Neural progenitor cell (in vitro differentiated cells): ENCODE measurements around the gene STX1B. TPM values are rescaled to one million over a fixed set of nuclear protein-coding genes. Genes with fewer than 3 reads are reported as not detected.

ENCODE experiments used
- DNase-seq: peaks from one replicate; pipeline ENCODE4 v3.0.0-alpha.2; 2016; ENCODE audit warnings: low spot score
- H2AFZ ChIP-seq: fragments of 200-600 bp; sonication (generic); replicated peaks from 2 replicates; pipeline ENCODE4 v1.6.1; 2016; ENCODE audit warnings: antibody characterized with exemption
- H3F3A ChIP-seq: fragments of 200-600 bp; sonication (generic); 2 replicates; pipeline ENCODE4 v1.6.1; 2016; ENCODE audit warnings: antibody characterized with exemption, low read depth
- H3K27ac ChIP-seq: fragments of 200-600 bp; sonication (generic); 2 replicates; pipeline ENCODE4 v1.5.1; 2016; ENCODE audit warnings: mild to moderate bottlenecking
- H3K27me3 ChIP-seq: fragments of 200-600 bp; sonication (generic); 2 replicates; pipeline ENCODE4 v1.6.1; 2016; ENCODE audit warnings: mild to moderate bottlenecking, moderate library complexity
- H3K36me3 ChIP-seq: fragments of 200-600 bp; sonication (generic); 2 replicates; pipeline ENCODE4 v1.5.1; 2016
- H3K4me1 ChIP-seq: fragments of 200-600 bp; sonication (generic); 2 replicates; pipeline ENCODE4 v1.6.1; 2016; ENCODE audit warnings: mixed run types
- H3K4me2 ChIP-seq: fragments of 200-600 bp; sonication (generic); 2 replicates; pipeline ENCODE4 v1.6.1; 2016
- H3K4me3 ChIP-seq: fragments of 200-600 bp; sonication (generic); 2 replicates; pipeline ENCODE4 v1.5.1; 2016
- H3K79me2 ChIP-seq: fragments of 200-600 bp; sonication (generic); 2 replicates; pipeline ENCODE4 v1.6.1; 2016; ENCODE audit warnings: low read depth
- H3K9ac ChIP-seq: fragments of 200-600 bp; sonication (generic); 2 replicates; pipeline ENCODE4 v1.6.1; 2016
- H3K9me3 ChIP-seq: fragments of 200-600 bp; sonication (generic); 2 replicates; pipeline ENCODE4 v1.5.1; 2016; ENCODE audit warnings: low read depth
- H4K20me1 ChIP-seq: fragments of 200-600 bp; sonication (generic); 2 replicates; pipeline ENCODE4 v1.6.1; 2016; ENCODE audit warnings: low read depth
- H3K27ac Mint-ChIP-seq: 3 replicates; pipeline ENCODE4 v1.8.0; 2021; ENCODE audit warnings: mixed read lengths
- H3K27me3 Mint-ChIP-seq: 2 replicates; pipeline ENCODE4 v1.8.0; 2022; ENCODE audit warnings: low read depth, mild to moderate bottlenecking, inconsistent platforms, moderate library complexity, mixed read lengths; ENCODE audit not compliant: insufficient read depth
- H3K36me3 Mint-ChIP-seq: 3 replicates; pipeline ENCODE4 v1.8.0; 2021; ENCODE audit warnings: mixed read lengths
- H3K4me1 Mint-ChIP-seq: 3 replicates; pipeline ENCODE4 v1.8.0; 2021; ENCODE audit warnings: mixed read lengths
- H3K4me3 Mint-ChIP-seq: 3 replicates; pipeline ENCODE4 v1.8.0; 2021; ENCODE audit warnings: mild to moderate bottlenecking, moderate library complexity, mixed read lengths
- H3K9me3 Mint-ChIP-seq: 3 replicates; pipeline ENCODE4 v1.8.0; 2020; ENCODE audit warnings: mixed read lengths
- EZH2 ChIP-seq: fragments of 200-600 bp; sonication (generic); IDR thresholded peaks from 2 replicates; pipeline ENCODE4 v1.6.1; 2017; ENCODE audit warnings: antibody characterized with exemption, mild to moderate bottlenecking, moderate library complexity
- EZH2phosphoT487 ChIP-seq: fragments of 200-600 bp; sonication (generic); IDR thresholded peaks from 2 replicates; pipeline ENCODE4 v1.6.1; 2017; ENCODE audit warnings: antibody characterized with exemption
- total RNA-seq: library from RNA; depleted of rRNA; stranded (reverse); fragments of >200 nt; gene quantifications from 2 replicates; pipeline ENCODE4 v1.2.3, GENCODE V29; 2015; ENCODE audit warnings: low replicate concordance
- TF ChIP-seq, protein P1 (sequence below): fragments of 200-600 bp; sonication (generic); IDR thresholded peaks from 2 replicates; pipeline ENCODE4 v1.5.1; 2017; ENCODE audit warnings: antibody characterized with exemption, mild to moderate bottlenecking

The STX1B gene
- total RNA-seq, 1 donor from 2014 or later = 7.3 TPM

- Histone ChIP-seq H3F3A (peaks cover 5% of the 10 kb centered on the region), H3K27me3 (no peaks in the 10 kb centered on the region), H3K79me2 (no peaks in the 10 kb centered on the region), H4K20me1 (peaks cover 10% of the 10 kb centered on the region), H3K4me1 (no peaks in the 10 kb centered on the region), H3K9ac (no peak overlapping the region), H3K36me3 (no peaks in the 10 kb centered on the region), H3K27ac (no peak overlapping the region), H3K4me3 (no peak overlapping the region), H3K9me3 (no peaks in the 10 kb centered on the region), H2AFZ (no peak overlapping the region), H3K4me2 (no peak overlapping the region)
- Mint-ChIP-seq H3K27me3 (peaks cover 9% of the 10 kb centered on the region), H3K9me3 (no peaks in the 10 kb centered on the region), H3K27ac (no peak overlapping the region), H3K36me3 (peaks cover 27% of the 10 kb centered on the region), H3K4me3 (no peak overlapping the region), H3K4me1 (no peaks in the 10 kb centered on the region)
- DNase-seq = no peak
- no peak for TF ChIP-seq EZH2
- TF ChIP-seq EZH2phosphoT487 = no peak
- TF ChIP-seq, protein P1, sequence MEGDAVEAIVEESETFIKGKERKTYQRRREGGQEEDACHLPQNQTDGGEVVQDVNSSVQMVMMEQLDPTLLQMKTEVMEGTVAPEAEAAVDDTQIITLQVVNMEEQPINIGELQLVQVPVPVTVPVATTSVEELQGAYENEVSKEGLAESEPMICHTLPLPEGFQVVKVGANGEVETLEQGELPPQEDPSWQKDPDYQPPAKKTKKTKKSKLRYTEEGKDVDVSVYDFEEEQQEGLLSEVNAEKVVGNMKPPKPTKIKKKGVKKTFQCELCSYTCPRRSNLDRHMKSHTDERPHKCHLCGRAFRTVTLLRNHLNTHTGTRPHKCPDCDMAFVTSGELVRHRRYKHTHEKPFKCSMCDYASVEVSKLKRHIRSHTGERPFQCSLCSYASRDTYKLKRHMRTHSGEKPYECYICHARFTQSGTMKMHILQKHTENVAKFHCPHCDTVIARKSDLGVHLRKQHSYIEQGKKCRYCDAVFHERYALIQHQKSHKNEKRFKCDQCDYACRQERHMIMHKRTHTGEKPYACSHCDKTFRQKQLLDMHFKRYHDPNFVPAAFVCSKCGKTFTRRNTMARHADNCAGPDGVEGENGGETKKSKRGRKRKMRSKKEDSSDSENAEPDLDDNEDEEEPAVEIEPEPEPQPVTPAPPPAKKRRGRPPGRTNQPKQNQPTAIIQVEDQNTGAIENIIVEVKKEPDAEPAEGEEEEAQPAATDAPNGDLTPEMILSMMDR = no peak
These were observed 31.0 kb downstream of the STX1B start for GRCh38 chr16:30979170-30980022.

GRCh38 chr16:30977502-30977901 is 32.9 kb downstream of the STX1B start:
- Histone ChIP-seq H3K36me3 (no peaks in the 10 kb centered on the region), H3K9me3 (no peaks in the 10 kb centered on the region)

DNA sequence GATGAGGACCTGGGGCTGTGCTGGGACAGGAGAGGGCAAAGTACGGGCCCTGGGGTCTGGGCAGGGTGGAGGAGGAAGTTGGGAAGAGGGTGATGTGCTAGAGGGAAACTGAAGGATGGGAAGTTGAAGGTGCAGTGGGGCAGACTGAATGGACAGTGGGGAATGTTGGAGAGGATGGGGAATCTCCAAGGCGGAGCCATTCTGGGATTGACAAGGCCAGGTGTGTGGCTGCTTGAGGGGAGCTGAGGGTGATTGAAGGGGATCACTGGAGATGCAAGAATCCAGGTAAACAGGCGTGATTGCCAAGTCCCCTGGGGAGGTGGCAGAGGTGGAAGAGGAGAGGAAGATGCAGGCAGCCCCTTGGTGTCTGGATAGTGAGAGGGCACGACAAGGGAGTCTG is 34.0 kb downstream of the STX1B start:
- no peaks in the 10 kb centered on the region for H3K9me3 Mint-ChIP-seq
- Histone ChIP-seq H2AFZ (no peak overlapping the region), H3K4me3 (no peak overlapping the region), H3K4me2 (no peak overlapping the region), H3F3A (no peaks in the 10 kb centered on the region), H4K20me1 (peaks cover 10% of the 10 kb centered on the region), H3K36me3 (no peaks in the 10 kb centered on the region), H3K9me3 (no peaks in the 10 kb centered on the region), H3K27ac (no peak overlapping the region), H3K4me1 (no peaks in the 10 kb centered on the region), H3K79me2 (no peaks in the 10 kb centered on the region), H3K27me3 (no peaks in the 10 kb centered on the region), H3K9ac (no peak overlapping the region)
- no peak for TF ChIP-seq EZH2
- TF ChIP-seq, protein P1 = no peak
- no peak for TF ChIP-seq EZH2phosphoT487
- H3K4me1 Mint-ChIP-seq = no peaks in the 10 kb centered on the region
- no peak overlapping the region for H3K4me3 Mint-ChIP-seq
- no peak overlapping the region for H3K27ac Mint-ChIP-seq
- DNase-seq = no peak
- H3K27me3 Mint-ChIP-seq = peaks cover 7% of the 10 kb centered on the region
- peaks cover 39% of the 10 kb centered on the region for H3K36me3 Mint-ChIP-seq

More at GRCh38 chr16:30977502-30977901, 32.9 kb downstream of the STX1B start:
- Histone ChIP-seq H3K4me1 (no peaks in the 10 kb centered on the region), H3K79me2 (no peaks in the 10 kb centered on the region), H3K27ac (no peak overlapping the region), H3K27me3 (no peaks in the 10 kb centered on the region), H2AFZ (no peak overlapping the region), H3F3A (no peaks in the 10 kb centered on the region), H3K9ac (no peak overlapping the region), H3K4me3 (no peak overlapping the region), H3K4me2 (no peak overlapping the region), H4K20me1 (peaks cover 10% of the 10 kb centered on the region)
- Mint-ChIP-seq H3K9me3 (no peaks in the 10 kb centered on the region), H3K27me3 (peaks cover 7% of the 10 kb centered on the region), H3K36me3 (peaks cover 33% of the 10 kb centered on the region), H3K4me3 (no peak overlapping the region), H3K4me1 (no peaks in the 10 kb centered on the region), H3K27ac (peak overlapping the region; percentile 78)
- no peak for TF ChIP-seq EZH2phosphoT487
- TF ChIP-seq EZH2 = no peak
- TF ChIP-seq, protein P1 = peak; percentile 61
- DNase-seq = peak; percentile 50
